Colonic mucosa (tissue), 4 donors: ENCODE results near the gene PLD1. TPM values are rescaled to one million over a fixed set of nuclear protein-coding genes. Genes with fewer than 3 reads are reported as not detected.

Experiments used
- DNase-seq: peaks from one replicate; pipeline ENCODE4 v3.0.0-alpha.2; 2020
- H3K27ac ChIP-seq: fragments of 200-600 bp; one replicate; pipeline ENCODE4 v1.8.0; 2021
- H3K27me3 ChIP-seq: fragments of 200-600 bp; one replicate; pipeline ENCODE4 v1.8.0; 2021
- H3K36me3 ChIP-seq: fragments of 200-600 bp; one replicate; pipeline ENCODE4 v1.8.0; 2021
- H3K4me1 ChIP-seq: fragments of 200-600 bp; one replicate; pipeline ENCODE4 v1.8.0; 2021; ENCODE audit warnings: mild to moderate bottlenecking
- H3K4me3 ChIP-seq: fragments of 200-600 bp; one replicate; pipeline ENCODE4 v1.8.0; 2021
- H3K9ac ChIP-seq, 2 donors: one replicate each; pipeline ENCODE4 v1.7.0; 2013; ENCODE audit warnings: control low read depth in 2 of 2, low read depth in 2 of 2, low read length in 2 of 2
- H3K9me3 ChIP-seq: fragments of 200-600 bp; one replicate; pipeline ENCODE4 v1.8.0; 2021
- intact Hi-C: fragments of 100-400 bp; cut with DNase I; formaldehyde crosslinking; loops from one replicate; pipeline ENCODE4 v1.14.1; 2022
- total RNA-seq, 2 donors: library from RNA; stranded (reverse); fragmentation: NEBNext Ultra II Directional in 1 of 2; extraction: Animal tissue kit (Norgen Biotek cat#: 25700) in 1 of 2; gene quantifications; one replicate each; pipeline ENCODE4 v1.2.1, GENCODE V29; 2021
- TF ChIP-seq, protein P1 (sequence below): fragments of 200-600 bp; IDR thresholded peaks from one replicate; pipeline ENCODE4 v1.8.0; 2022; ENCODE audit warnings: antibody characterized with exemption, mild to moderate bottlenecking
- donor health status: healthy.
- donor health status: DM: no; HTN: no; CAD: no.
- donor health status: DM: no; HTN: no; CAD: no.

Gene PLD1
- total RNA-seq, 2 donors from 2014 or later: 49.6 to 81.3 TPM

DNA sequence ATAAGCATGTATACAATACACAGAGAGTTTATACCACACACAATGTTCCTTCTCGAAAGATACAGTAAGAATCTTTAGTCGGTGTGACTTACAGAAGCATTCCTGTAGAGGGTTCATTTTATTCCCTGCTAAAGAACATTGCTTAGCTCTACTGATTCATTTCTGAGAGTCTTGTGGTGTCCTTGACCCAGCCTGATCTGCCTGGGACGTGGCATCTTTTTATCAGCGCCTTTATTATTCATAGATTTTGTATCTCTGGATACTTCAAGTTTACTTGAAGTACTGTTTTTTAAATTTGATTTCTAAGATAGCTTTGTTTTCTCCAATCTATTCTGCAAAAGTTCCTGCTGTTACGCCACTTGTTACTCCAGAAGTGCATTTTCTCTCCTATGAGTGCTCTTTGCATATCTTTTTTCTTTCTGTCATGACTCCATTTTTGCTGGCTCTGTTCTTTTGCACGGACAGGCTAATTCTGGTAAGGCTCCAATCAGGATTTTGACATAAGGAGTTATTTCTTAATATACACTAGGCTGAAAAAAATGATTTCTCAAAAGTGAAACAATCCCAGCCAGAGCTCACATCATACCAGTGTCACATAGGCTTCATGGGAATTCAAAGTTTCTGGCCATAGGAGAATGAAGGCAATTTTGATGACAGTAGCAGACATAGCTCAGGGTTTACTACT is 235.6 kb downstream of the PLD1 start:
- Histone ChIP-seq H3K36me3 (no peaks in the 10 kb centered on the region), H3K27ac (no peak overlapping the region), H3K4me3 (no peak overlapping the region), H3K9ac (no peak overlapping the region), H3K4me1 (no peaks in the 10 kb centered on the region), H3K9me3 (no peaks in the 10 kb centered on the region), H3K27me3 (no peaks in the 10 kb centered on the region)
- DNase-seq: no peak
- TF ChIP-seq, protein P1, sequence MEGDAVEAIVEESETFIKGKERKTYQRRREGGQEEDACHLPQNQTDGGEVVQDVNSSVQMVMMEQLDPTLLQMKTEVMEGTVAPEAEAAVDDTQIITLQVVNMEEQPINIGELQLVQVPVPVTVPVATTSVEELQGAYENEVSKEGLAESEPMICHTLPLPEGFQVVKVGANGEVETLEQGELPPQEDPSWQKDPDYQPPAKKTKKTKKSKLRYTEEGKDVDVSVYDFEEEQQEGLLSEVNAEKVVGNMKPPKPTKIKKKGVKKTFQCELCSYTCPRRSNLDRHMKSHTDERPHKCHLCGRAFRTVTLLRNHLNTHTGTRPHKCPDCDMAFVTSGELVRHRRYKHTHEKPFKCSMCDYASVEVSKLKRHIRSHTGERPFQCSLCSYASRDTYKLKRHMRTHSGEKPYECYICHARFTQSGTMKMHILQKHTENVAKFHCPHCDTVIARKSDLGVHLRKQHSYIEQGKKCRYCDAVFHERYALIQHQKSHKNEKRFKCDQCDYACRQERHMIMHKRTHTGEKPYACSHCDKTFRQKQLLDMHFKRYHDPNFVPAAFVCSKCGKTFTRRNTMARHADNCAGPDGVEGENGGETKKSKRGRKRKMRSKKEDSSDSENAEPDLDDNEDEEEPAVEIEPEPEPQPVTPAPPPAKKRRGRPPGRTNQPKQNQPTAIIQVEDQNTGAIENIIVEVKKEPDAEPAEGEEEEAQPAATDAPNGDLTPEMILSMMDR: no peak
- intact Hi-C loops: no loop called here

GRCh38 chr3:171569571-171570132 is 240.6 kb downstream of the PLD1 start:
- Histone ChIP-seq H3K27ac (no peak overlapping the region), H3K9me3 (no peaks in the 10 kb centered on the region), H3K4me3 (no peak overlapping the region), H3K9ac (no peak overlapping the region), H3K27me3 (no peaks in the 10 kb centered on the region), H3K36me3 (no peaks in the 10 kb centered on the region), H3K4me1 (no peaks in the 10 kb centered on the region)
- intact Hi-C loops: loop anchor here (5.0 kb wide), 3 partner anchors 382 to 607 kb away; no protein-coding TSS in a partner anchor
- TF ChIP-seq, protein P1: no peak
- DNase-seq: no peak

GRCh38 chr3:171568766-171569165 is 241.5 kb downstream of the PLD1 start:
- no peak overlapping the region for H3K4me3 ChIP-seq
- H3K27ac ChIP-seq: no peak overlapping the region
- H3K4me1 ChIP-seq: no peaks in the 10 kb centered on the region
- no peak for DNase-seq
- H3K27me3 ChIP-seq: no peaks in the 10 kb centered on the region
- H3K9me3 ChIP-seq: no peaks in the 10 kb centered on the region
- TF ChIP-seq, protein P1: no peak
- intact Hi-C loops: loop anchor here (5.0 kb wide), 3 partner anchors 381 to 606 kb away; no protein-coding TSS in a partner anchor
- no peak overlapping the region for H3K9ac ChIP-seq
- no peaks in the 10 kb centered on the region for H3K36me3 ChIP-seq

DNA sequence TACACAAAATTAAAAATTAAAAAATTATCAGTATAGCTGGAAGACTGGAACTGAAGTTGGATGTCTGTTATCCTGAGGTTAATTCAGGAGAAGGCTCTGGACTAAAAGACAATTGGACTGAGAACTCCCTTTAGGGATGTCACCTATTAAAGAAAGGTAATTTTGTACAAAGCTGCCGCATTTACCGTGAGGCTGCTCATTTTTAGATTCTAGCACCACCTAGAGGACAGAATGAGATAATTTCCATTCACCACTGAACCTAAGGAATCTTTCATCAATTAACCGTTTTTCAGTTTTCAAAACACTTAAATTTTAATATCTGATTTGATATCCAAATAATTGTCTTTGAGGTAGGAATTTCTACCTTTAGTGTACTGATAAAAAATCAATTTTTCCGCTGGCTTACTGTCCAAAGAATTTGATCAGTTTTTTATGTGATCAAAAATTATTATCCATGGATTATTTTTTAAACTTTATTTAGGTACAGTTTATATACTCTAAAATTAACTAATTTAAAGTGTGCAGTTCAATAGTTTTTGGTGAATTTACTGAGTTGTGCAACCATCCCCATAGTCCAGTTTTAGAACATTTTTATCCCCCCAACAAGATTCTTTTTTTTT is 243.4 kb downstream of the PLD1 start:
- intact Hi-C loops: loop anchor here (5.0 kb wide), 3 partner anchors 380 to 605 kb away; no protein-coding TSS in a partner anchor
- Histone ChIP-seq H3K9ac (no peak overlapping the region), H3K27ac (no peak overlapping the region), H3K4me1 (no peaks in the 10 kb centered on the region), H3K36me3 (no peaks in the 10 kb centered on the region), H3K27me3 (no peaks in the 10 kb centered on the region), H3K9me3 (no peaks in the 10 kb centered on the region), H3K4me3 (no peak overlapping the region)
- DNase-seq: no peak
- TF ChIP-seq, protein P1: peak; percentile 68

- Histone ChIP-seq H3K9ac (no peak overlapping the region), H3K9me3 (no peaks in the 10 kb centered on the region), H3K4me3 (no peak overlapping the region), H3K4me1 (no peaks in the 10 kb centered on the region), H3K27me3 (no peaks in the 10 kb centered on the region), H3K27ac (no peak overlapping the region), H3K36me3 (no peaks in the 10 kb centered on the region)
- no peak for DNase-seq
- intact Hi-C loops: loop anchor here (5.0 kb wide), 3 partner anchors 378 to 603 kb away; no protein-coding TSS in a partner anchor
- TF ChIP-seq, protein P1: no peak
Observed at GRCh38 chr3:171565481-171566058, 244.7 kb downstream of the PLD1 start.
